Body of pancreas (tissue), 4 donors: Measurements from ENCODE around the gene RAB22A.

Experiments used
- POLR2A ChIP-seq, 3 donors: fragments of 450-650 bp; IDR thresholded peaks; one replicate each; pipeline ENCODE4 v1.6.1; 2016; ENCODE audit warnings: antibody characterized with exemption in 3 of 3, mild to moderate bottlenecking in 2 of 3
- TF ChIP-seq, protein P1 (sequence below), 7 experiments: fragments of 450-650 bp in 4 of 7; fragments of 200-600 bp in 3 of 7; sonication (generic) in 3 of 7; IDR thresholded peaks; one replicate each; pipeline ENCODE4 v1.5.1; 2016 to 2019; ENCODE audit warnings: antibody characterized with exemption in 7 of 7

DNA sequence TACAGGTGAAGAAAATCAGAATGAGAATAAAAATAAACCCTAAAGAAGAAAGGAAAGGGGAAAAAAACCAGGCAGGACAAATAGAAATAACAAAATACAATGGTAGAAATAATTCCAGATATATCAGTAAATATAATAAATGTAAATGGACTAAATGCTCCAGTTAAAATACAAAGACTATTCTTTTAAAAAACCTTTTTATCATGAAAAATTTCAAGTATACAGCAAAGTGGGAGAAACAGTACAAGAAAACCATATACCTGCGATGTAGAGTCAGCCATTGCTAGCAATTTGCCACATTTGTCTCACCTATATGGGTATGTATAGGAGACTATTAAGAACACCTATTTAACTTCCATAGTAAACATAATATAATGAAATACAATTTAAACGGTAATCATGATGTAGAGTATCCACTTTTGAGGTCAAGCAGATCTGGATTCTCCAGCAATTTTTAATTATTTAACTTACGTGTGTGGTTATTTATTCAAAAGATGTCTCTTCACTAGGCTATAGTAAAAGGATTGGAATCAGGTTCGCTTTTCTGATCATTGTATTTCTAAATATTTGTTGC, 78.6 kb downstream of the RAB22A start:
- TF ChIP-seq, protein P1, sequence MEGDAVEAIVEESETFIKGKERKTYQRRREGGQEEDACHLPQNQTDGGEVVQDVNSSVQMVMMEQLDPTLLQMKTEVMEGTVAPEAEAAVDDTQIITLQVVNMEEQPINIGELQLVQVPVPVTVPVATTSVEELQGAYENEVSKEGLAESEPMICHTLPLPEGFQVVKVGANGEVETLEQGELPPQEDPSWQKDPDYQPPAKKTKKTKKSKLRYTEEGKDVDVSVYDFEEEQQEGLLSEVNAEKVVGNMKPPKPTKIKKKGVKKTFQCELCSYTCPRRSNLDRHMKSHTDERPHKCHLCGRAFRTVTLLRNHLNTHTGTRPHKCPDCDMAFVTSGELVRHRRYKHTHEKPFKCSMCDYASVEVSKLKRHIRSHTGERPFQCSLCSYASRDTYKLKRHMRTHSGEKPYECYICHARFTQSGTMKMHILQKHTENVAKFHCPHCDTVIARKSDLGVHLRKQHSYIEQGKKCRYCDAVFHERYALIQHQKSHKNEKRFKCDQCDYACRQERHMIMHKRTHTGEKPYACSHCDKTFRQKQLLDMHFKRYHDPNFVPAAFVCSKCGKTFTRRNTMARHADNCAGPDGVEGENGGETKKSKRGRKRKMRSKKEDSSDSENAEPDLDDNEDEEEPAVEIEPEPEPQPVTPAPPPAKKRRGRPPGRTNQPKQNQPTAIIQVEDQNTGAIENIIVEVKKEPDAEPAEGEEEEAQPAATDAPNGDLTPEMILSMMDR (IDR thresholded peaks at IDR 0.05) = no peak
- no peak for TF ChIP-seq POLR2A (IDR thresholded peaks at IDR 0.05)
